Measurements from ENCODE around the gene FAM234A.

Gene FAM234A

DNA sequence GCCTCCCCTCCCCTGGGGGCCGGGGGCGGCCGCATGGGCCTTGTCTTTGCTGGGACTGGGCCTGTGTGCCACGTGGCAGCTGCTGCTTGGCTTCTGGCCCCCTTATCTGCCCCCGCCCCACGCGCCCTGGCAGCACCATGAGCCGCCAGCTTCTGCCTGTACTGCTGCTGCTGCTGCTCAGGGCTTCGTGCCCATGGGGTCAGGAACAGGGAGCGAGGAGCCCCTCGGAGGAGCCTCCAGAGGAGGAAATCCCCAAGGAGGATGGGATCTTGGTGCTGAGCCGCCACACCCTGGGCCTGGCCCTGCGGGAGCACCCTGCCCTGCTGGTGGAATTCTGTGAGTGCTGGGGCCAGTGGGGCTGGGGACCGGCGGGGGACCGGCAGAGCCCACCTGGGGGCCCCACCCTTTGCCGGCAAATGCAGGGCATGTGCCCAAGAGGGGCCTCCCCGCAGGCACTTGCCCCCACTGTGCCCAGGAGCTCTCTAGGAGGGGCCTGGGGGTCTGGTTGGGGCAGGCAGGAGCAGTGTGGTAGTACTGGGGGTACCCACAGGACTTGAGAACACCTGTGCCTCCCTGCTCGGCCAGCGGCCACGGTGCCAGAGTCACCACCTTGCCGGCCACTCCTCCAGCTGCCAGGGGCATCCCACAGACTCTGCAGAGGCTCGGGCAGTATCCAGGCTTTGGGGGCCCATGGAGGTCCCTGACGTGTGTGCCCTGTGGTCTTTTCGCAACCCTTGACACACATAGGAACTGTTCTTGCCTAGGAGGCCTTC is 48.6 kb downstream of the FAM234A start, which contains the start of gene PDIA2:
TSS of gene PDIA2 (plus strand) at position 132 of the 773 bp plus-strand sequence. CDS start at position 138, 6 bp downstream.
- DNase-seq = no peak

DNA sequence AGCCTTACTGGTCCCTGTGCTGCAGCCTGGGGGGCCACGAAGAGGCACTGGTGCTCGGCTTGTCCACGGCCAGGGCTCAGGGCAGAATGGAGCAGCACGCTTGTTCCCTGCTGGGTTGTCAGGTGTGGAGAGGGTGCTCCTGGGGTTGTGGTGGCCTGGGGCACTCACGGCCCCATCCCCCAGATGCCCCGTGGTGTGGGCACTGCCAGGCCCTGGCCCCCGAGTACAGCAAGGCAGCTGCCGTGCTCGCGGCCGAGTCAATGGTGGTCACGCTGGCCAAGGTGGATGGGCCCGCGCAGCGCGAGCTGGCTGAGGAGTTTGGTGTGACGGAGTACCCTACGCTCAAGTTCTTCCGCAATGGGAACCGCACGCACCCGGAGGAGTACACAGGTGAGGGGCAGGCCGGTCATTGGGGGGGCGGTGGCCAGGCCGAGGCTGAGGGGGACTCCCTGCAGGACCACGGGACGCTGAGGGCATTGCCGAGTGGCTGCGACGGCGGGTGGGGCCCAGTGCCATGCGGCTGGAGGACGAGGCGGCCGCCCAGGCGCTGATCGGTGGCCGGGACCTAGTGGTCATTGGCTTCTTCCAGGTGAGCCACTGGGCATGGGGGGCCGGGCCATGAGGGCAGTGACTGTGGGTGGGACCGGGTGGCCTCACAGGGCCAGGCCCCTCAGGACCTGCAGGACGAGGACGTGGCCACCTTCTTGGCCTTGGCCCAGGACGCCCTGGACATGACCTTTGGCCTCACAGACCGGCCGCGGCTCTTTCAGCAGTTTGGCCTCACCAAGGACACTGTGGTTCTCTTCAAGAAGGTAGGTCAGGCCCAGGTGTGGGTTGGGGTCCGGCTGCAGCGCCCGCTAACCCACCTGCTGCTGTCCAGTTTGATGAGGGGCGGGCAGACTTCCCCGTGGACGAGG is 49.8 kb downstream of the FAM234A start:
- DNase-seq = no peak

DNA sequence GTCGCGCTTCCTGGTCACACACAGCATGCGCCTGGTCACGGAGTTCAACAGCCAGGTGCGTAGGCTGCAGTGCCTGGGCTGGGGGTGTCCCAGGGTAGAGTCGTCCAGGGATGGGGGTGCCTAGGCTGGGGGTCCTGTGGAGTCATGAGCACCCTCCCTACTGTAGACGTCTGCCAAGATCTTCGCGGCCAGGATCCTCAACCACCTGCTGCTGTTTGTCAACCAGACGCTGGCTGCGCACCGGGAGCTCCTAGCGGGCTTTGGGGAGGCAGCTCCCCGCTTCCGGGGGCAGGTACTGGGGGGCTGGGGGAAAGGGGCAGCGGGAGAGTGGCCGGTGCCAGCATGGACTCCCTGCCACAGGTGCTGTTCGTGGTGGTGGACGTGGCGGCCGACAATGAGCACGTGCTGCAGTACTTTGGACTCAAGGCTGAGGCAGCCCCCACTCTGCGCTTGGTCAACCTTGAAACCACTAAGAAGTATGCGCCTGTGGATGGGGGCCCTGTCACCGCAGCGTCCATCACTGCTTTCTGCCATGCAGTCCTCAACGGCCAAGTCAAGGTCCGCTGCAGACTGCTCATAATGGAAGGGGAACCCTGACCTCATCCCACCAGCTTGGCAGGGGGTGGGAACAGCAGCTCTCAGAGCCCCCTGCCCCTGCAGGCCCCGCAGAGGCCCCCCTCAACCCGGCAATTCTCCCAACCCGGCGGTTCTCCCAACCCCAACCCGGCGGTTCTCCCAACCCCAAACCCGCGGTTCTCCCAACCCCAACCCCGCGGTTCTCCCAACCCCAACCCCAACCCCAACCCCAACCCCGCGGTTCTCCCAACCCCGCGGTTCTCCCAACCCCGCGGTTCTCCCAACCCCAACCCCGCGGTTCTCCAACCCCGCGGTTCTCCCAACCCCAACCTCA is 50.8 kb downstream of the FAM234A start:
- DNase-seq = no peak

DNA sequence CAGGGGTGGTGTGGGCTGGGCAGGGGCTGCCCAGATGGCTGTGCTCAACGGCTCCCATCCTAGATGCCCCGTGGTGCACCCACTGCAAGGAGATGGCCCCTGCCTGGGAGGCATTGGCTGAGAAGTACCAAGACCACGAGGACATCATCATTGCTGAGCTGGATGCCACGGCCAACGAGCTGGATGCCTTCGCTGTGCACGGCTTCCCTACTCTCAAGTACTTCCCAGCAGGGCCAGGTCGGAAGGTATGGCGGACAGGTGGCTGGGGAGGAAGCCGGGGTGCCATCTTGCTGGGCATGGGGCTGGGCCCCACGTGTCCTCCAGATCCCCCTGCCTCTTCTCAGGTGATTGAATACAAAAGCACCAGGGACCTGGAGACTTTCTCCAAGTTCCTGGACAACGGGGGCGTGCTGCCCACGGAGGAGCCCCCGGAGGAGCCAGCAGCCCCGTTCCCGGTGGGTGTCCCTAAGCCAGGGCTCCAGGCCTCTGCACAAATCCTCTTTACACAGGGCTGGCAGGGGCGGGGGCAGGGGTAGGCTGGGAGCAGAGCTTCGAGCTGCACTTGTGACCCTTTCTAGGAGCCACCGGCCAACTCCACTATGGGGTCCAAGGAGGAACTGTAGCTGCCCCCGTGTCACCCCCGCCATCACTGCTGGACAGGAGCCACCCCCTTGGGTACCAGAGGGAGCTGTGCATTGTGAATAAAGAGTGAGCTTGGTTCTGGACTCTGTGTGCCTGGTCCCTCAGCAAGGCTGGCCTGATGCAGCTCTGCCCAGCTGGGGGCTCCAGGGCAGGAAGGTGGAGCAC is 52.1 kb downstream of the FAM234A start:
- no peak for DNase-seq

DNA sequence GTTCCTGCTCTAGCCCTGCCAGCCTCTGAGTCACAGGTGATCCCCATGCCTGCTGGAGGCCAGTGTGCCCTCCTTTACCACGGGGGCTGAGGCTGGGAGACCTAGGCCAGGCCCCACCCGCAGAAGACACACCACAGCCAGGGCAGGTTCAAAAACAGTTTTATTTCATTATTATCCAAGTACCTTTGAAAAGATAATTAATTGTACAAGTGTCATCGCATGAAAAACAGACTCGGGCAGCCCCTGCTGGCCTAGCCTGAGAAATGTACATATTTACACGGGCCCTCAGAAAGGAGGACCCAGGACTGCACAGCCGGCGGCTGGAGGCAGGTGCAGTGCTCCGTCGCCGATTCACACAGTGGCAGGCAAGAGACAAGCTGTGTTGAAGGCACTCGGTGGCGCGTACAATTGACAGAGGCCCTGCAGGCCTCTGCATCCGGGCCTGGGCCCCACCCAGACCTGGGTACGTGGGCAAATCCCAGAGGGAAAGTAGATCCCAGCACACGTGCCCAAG is 52.7 kb downstream of the FAM234A start:
- DNase-seq = no peak

DNA sequence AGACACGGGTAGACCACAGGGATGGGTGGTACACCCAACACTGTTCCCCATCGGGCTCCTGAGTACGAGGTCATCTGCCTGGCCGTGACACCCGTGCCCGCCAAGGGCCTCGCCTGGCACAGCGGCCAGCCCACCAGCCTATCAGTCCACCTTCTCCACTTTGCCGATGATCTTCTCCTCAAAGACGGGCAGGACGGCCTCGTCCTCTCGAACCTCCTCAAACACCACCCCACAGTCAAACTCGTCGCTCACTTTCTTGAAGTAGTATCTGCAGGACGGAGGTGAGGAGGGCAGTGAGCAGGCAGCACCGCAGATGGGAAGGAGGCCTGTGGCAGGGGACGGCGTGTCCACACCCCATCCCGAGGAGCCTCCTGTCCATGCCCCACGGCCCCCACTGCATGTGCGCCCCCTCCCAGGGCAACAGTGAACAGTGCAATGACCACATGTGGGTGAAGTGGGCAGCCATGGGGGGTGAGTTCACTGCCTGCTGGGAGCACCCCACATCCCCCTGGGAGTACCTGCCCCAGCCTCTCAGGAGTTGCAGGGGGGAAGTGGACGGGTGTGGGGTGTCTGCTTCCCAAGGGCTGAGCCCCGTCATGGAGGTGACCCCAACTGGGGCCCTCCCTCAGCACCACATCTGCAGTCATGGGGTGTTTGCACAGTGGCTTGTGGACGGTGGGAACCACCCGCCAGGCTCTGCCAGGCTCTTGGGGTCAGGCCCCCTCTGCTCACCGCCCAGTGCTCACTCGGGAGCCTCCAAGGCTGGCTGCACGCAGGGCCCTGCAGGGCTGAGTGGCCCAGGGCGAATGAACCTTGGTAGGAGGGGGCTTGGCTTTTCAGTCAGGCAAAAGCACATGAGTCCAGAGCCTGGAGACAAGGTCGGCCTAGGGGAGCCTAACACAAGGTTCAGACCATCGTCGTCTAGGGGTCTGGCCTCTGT is 53.6 kb downstream of the FAM234A start:
- DNase-seq = no peak

DNA sequence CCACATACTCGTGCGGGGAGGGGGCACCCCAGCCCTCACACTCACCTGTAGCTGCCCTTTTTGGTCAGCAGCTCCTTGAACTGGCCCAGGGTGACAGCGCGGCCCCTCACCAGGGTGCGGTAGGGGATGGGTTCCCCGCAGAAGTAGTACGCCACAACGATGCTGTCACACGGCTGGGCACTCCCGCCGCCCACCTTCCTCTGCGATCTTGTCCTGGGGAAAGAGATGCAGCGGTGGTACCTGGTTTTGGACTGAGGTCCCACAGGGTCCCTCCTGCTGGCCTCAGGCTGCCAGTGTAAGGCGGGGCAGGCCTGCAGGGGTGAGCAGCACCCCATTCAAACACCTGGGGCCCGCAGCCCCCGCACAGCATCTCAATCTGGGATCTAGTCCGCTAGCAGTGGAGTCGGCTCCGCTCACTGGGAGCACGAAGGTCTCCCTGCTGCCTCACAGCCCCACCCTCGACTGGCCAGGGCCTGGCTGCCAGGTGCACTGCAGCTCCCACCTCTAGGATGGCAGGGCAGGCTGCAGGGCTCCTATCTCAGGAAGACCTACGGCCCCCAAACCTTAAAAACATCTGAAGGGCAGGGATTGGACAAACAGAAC is 54.9 kb downstream of the FAM234A start:
- no peak for DNase-seq

DNA sequence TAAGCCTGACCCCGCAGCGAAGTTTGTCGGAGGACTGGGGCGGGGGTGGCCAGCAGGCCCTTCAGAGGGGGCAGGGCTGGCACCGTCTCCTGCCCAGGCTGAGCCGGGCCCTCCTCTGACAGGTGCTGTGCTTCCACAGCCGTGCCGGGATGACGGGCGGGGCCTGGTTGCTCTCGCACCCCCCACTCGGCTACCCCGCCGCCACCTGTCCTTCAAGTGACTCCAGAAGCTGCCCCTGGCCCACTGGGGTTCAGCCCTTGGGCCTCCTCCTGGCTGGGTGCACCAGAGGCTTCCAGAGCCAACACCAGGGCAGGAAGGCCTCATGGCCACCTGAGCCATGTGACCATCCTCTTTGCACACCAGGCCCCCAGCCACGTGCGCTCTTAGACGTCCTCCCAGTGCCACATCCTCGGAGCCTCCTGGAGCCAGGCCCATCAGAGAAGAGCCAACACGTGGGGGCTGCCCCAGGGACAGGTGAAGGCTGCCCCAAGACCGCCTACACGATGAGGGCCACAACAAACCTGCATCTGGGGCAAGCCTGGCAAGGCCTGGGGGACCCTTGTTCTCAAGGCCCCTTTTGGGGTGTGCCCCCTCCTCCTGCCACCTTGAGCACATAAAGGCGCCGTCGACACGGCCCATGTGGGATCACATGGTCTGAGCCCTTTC is 55.5 kb downstream of the FAM234A start:
- DNase-seq = no peak

DNA sequence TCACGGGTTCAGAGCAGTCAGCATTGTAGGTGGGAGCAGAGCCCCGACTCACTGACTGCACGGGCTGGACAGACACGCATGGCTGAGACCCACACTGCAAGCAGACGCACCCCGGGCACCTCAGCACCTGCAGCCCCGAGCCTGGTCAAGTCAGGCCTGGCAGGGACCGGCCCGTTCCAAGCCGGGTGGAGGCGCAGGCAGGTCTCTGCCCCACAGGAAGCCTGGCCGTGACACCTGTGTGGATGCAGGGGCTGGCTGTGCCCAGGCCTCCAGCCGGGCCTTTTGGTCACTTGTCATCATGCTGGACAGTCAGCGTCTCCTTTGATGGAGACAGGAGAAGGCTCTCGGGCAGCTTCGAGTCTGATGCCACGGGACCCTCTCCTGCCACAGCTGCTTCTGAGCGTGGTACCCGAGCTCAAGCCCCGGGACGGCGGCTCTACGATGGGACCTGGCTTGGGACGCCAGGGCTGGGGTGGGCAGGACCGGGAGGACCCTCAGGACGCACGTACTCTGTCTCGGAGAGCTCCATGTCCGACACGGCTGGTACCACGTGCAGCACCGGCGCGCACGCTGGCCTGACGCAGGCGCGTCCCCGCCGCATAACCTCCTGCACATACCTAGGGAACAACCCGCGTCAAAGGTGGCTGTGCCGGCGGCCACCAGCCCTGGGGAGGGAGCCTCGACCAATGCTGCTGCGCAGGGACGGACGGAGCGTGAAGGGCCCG is 56.2 kb downstream of the FAM234A start:
- no peak for DNase-seq

DNA sequence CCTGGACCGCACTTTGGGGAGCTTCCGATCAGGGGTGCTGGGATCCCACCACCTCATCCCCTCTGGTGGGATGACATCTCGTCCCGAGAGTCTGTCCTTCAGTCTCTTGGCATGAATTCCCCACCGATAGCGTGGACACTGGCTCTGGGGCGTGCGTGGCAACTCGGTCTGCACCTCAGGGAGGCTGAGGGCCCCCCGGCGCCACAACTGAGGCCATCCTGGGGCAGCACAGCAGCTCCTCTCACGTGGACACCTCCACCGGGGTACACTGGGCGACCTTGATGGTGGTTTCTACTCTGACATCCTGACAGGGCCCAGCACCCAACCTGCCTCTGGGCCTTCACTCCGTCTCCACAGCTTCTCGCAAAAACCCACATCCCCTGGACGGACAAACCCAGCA is 56.9 kb downstream of the FAM234A start:
- no peak for DNase-seq

DNA sequence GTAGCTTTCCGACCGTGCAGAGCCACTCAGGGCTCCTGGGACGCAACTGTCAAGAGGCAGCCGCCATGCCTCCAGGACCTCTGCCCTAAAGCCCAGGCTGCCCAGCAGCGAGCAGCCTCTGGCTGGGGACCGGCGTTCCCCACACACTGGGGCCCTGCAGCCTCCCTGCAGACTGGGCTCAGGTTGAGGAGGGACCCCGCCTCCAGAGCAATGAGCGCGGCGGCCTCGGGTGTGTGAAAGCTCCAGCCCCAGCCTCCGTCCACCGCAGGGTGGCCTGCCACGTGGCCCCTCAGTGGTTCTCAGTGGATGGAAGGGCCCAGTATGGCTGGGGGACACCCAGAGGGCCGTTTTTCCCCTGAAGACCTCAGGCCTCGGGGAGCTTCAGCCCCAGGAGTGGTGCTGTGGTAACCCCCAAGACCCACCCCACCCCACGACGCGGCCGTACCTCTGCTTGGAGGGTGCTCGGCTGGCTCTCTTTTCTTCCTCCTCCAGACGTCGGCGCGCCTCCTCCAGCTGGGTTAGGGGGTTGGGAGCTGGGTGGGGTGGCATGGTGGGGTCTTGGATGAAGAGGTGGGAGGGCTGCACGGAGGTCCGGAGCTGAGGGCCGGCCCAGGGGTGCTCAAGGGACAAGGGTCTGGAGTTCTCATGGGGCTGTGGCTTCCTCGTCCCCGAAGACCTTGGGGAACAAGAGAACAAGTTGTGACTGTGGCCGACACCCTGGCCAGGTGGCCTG is 58.6 kb downstream of the FAM234A start:
- DNase-seq = no peak

DNA sequence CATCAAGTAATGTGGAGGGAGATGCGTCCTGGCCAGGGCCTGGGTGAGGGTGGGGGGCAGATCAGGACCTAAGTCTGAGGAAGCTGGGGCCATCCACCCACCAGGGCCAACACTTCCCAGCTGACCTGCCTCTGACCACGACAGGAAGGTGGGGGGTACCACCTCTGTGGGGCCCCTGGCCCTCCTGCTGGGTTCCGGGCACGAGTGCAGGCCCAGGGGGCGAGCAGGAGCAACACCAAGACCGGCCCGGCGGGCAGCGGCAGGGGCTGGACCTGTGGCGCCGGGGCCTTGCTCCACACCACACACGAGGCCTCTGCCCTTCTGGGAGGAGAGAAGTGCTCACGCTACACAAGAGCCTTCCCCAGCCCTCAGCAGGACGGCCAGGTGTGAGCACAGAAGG is 61.7 kb downstream of the FAM234A start:
- no peak for DNase-seq

DNA sequence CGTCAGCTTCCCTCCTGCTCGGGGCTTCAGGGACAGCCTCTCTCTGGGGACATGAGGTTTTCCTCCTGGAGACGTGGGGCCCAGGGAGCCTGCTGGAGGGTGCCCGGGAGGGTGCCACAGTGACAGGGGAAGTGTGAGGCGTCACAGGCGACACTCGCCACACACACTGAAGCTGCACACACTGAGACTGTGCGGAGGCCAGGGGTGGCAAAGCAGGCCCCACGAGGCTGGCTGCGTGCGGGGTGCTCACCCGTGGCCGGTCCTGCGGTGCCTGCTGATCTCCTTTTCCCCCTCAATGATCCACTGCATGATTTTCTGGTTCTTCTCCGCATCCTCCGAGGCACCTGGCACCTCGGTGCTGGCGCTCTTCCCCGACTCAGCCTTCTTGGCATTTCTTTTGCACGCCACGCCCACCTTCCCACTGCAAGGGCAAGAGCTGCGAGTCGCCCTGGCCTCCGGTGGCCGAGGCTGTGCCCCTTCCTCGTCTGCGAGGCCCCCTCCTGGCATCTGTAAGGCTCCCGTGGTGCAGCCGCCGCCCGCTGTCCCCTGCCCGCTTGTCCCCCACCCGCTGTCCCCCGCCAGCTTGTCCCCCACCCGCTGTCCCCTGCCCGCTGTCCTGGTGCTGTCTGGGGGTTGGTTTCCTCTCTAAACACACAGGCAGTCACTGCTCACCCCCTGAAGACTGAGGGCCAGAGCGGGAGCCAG is 62.3 kb downstream of the FAM234A start:
- DNase-seq = no peak

DNA sequence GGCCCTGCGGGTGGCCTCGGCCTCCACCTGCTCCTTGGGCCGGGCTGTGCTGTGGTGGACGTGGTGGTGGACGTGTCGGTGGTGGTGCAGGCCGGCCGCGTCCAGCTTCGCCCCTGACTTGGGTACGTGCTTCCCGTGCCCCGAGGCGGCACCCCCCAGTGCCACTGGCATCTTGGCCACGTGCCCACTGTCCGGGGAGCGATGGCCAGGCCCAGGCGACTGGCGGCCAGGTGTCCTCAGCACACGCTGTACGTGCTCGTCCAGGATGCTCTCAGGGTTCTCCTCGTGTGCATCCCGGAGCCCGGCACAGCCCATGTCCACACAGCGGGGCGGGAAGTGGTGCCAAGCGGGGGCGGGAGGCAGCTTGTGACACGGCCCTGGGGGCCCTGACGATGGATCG is 63.2 kb downstream of the FAM234A start:
- DNase-seq = no peak

DNA sequence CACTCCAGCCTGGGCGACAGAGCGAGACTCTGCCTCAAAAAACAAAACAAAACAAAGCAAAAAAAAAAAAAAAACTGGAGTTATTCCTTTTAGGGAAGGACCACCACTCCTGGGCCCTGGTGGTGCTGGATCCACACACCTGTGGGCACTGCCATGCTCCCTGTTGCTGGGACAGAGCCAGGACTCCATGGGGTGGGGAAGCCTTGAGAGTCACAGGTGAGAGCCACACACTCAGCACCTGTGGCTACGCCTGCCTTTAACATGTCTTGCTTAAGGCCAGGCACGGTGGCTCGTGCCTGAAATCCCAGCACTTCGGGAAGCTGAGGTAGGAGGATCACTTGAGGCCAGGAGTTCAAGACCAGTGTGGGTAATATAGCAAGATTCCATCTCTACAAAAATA is 66.6 kb downstream of the FAM234A start:
- DNase-seq = no peak

DNA sequence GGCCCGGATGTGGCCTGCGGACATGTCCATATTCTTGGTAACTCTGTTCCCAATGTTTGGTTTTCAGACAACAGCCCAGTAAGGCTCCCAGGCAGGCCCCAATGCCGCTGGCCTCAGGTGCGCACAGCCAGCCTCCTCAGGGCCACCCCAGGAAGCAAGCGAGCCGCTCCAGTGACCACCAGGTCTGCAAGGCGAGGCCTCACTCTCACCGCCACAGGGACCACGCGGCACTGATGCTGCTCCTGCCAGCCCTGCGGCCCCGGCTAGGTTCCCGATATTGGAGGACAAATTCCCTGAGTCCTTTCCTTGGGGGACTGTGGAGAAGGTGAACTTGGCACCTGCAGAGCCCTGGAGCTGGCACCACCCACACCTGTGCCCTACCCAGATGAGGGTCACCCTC is 67.3 kb downstream of the FAM234A start:
- DNase-seq = no peak

DNA sequence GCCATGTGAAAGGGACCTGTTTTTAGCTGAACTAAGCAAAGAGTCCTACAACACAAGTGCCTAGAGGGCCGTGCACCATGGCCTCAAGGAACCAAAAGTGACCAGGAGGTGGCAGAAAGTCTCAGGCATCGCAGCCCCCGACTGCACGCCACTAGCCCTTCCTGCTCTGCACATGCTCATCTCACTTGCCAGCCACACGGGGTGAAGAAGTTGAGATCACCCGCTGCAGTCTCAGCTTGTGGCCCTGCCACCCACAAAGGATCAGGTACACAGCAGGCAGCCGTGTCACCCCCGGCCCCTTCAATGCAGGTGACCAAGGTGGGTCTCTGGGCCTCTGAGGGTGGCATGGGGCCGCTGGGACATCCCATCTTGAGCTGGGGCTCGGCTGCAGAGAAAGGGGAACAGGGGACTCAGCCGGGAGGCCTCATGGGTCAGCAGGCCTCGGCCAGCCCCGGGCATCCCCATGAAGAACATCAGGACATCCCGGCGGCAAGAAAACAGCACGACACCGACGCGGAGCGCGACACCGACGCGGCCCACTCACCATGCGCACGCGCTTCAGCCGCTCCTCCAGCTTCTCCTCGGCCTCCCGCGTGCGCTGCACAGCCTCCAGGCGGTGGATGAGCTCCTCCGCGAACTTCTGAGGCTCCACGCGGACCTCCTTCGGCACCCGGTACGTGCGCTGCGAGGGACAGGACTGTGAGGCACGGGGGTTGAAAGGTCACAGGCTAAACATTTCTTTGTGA is 69.3 kb downstream of the FAM234A start:
- no peak for DNase-seq
